ENCODE results near the gene HSPA14.

DNA sequence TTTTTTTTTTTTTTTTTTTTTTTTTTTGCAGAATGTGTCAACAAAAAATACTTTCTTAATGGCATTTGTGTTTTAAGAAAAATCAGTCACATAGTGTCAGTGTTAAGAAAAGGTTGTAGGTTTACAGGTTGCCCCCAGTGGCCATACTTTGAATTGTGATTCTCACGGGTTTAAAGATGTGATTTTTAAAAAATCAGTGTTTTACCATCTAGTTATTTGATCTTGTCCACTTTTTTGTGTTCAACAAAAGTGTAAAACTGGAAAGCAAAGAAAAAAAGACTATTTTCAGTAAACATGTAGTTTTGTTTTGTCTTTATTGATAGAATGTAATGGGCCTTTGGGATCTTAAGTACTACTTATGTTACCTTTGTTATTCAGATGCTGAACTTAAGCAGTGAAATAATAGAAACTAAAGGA, 66.2 kb downstream of the HSPA14 start:
- no peak for TF ChIP-seq STAT1 (conservative IDR thresholded peaks at IDR 0.05)
- TF ChIP-seq, protein P1, sequence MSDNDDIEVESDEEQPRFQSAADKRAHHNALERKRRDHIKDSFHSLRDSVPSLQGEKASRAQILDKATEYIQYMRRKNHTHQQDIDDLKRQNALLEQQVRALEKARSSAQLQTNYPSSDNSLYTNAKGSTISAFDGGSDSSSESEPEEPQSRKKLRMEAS (IDR thresholded peaks at IDR 0.05; ENCODE audit: low read depth, low read length) = no peak
- no peak for TF ChIP-seq MXI1 (IDR thresholded peaks at IDR 0.05; ENCODE audit: low read depth, low read length)
- no peak for TF ChIP-seq EZH2 (IDR thresholded peaks at IDR 0.05; ENCODE audit: borderline replicate concordance, control insufficient read depth, low read depth, low read length)
- TF ChIP-seq SPI1 (IDR thresholded peaks at IDR 0.05; ENCODE audit: borderline replicate concordance, insufficient read depth, low read depth, low read length) = no peak
- TF ChIP-seq, protein P2, sequence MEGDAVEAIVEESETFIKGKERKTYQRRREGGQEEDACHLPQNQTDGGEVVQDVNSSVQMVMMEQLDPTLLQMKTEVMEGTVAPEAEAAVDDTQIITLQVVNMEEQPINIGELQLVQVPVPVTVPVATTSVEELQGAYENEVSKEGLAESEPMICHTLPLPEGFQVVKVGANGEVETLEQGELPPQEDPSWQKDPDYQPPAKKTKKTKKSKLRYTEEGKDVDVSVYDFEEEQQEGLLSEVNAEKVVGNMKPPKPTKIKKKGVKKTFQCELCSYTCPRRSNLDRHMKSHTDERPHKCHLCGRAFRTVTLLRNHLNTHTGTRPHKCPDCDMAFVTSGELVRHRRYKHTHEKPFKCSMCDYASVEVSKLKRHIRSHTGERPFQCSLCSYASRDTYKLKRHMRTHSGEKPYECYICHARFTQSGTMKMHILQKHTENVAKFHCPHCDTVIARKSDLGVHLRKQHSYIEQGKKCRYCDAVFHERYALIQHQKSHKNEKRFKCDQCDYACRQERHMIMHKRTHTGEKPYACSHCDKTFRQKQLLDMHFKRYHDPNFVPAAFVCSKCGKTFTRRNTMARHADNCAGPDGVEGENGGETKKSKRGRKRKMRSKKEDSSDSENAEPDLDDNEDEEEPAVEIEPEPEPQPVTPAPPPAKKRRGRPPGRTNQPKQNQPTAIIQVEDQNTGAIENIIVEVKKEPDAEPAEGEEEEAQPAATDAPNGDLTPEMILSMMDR (IDR thresholded peaks at IDR 0.05 in 2 of 3, conservative IDR thresholded peaks at IDR 0.05 in 1 of 3; ENCODE audit: control insufficient read depth in 2 of 3, extremely low read depth in 1 of 3, insufficient read depth in 1 of 3, low read depth in 3 of 3, low read length in 3 of 3) = peak; percentile 41 to 57 (median 51)

Data from GM12878 (cell line).